Left ventricle myocardium superior (tissue), 1 donor: ENCODE data around the gene CPZ. TPM values are rescaled to one million over a fixed set of nuclear protein-coding genes. Genes with fewer than 3 reads are reported as not detected.
A peak's percentile ranks its signal among the peaks of the same experiment; 100 is the strongest.

Experiments used
- ATAC-seq: fragments of 200-7000 bp; cut with Tn5 transposase; one replicate; pipeline ENCODE4 v1.9.1; 2020; ENCODE audit warnings: mild to moderate bottlenecking, moderate library complexity
- DNase-seq: peaks from one replicate; pipeline ENCODE4 v3.0.0-alpha.2; 2020
- intact Hi-C: fragments of 100-400 bp; cut with micrococcal nuclease; formaldehyde crosslinking; loops from one replicate; pipeline ENCODE4 v1.11.0; 2022
- long read RNA-seq: library from polyadenylated mRNA; unstranded; transcript quantifications from one replicate; pipeline ENCODE4 v2.0.0, GENCODE V29; 2021
- total RNA-seq: library from RNA; stranded (reverse); fragmentation: NEBNext Ultra II Directional; extraction: Animal tissue kit (Norgen Biotek cat#: 25700); gene quantifications from one replicate; pipeline ENCODE4 v1.2.1, GENCODE V29; 2021
- donor health status: DM: no; HTN: yes; CAD: no; lungs with severe emphysema.

The CPZ gene
- 1.2 TPM for total RNA-seq
- long read RNA-seq = 0 reads

- intact Hi-C loops = no loop called here
- ATAC-seq (peak; percentile 14), DNase-seq (peak; percentile 30)
These were observed at the start of gene CPZ for GRCh38 chr4:8592366-8593263. Gene CPZ (plus strand): TSS chr4:8592765. CDS start chr4:8592834, 69 bp downstream.

GRCh38 chr4:8542776-8543525, 49.6 kb upstream of the CPZ start:
- DNase-seq = peak; percentile 11
- intact Hi-C loops = no loop called here
- ATAC-seq = no peak

- DNase-seq (no peak), ATAC-seq (no peak)
- intact Hi-C loops = no loop called here
These were observed 48.9 kb upstream of the CPZ start for GRCh38 chr4:8543623-8544022.

- DNase-seq (no peak), ATAC-seq (no peak)
- intact Hi-C loops = no loop called here
These were observed 48.3 kb upstream of the CPZ start for GRCh38 chr4:8544282-8544681.

- DNase-seq (peak; percentile 31), ATAC-seq (no peak)
- intact Hi-C loops = no loop called here
These were observed 47.7 kb upstream of the CPZ start for GRCh38 chr4:8544741-8545438.

GRCh38 chr4:8545439-8545765, 47.2 kb upstream of the CPZ start:
- DNase-seq (peak; percentile 13), ATAC-seq (no peak)
- intact Hi-C loops = no loop called here

GRCh38 chr4:8546766-8547107, 45.8 kb upstream of the CPZ start:
- DNase-seq = peak; percentile 10
- intact Hi-C loops = no loop called here

GRCh38 chr4:8547108-8547911, 45.3 kb upstream of the CPZ start:
- ATAC-seq (no peak), DNase-seq (no peak)
- intact Hi-C loops = no loop called here

More at GRCh38 chr4:8546766-8547107, 45.8 kb upstream of the CPZ start:
- no peak for ATAC-seq

- ATAC-seq (no peak), DNase-seq (no peak)
- intact Hi-C loops = no loop called here
These were observed 44.4 kb upstream of the CPZ start for GRCh38 chr4:8547912-8548730.

GRCh38 chr4:8548731-8549351, 43.7 kb upstream of the CPZ start:
- no peak for ATAC-seq
- DNase-seq = no peak
- intact Hi-C loops = no loop called here

- no peak for DNase-seq
- no peak for ATAC-seq
- intact Hi-C loops = no loop called here
These were observed 43.1 kb upstream of the CPZ start for GRCh38 chr4:8549352-8549931.

- intact Hi-C loops = no loop called here
- ATAC-seq (no peak), DNase-seq (no peak)
These were observed 41.9 kb upstream of the CPZ start for GRCh38 chr4:8550691-8551090.

GRCh38 chr4:8552024-8552423, 40.5 kb upstream of the CPZ start:
- intact Hi-C loops = no loop called here
- ATAC-seq = no peak
- no peak for DNase-seq

- ATAC-seq (no peak), DNase-seq (no peak)
- intact Hi-C loops = no loop called here
These were observed 39.9 kb upstream of the CPZ start for GRCh38 chr4:8552581-8553205.

GRCh38 chr4:8553216-8553615, 39.3 kb upstream of the CPZ start:
- intact Hi-C loops = no loop called here
- ATAC-seq (no peak), DNase-seq (no peak)

- no peak for DNase-seq
- ATAC-seq = no peak
- intact Hi-C loops = no loop called here
These were observed 38.6 kb upstream of the CPZ start for GRCh38 chr4:8553991-8554405.

GRCh38 chr4:8554555-8555100, 37.9 kb upstream of the CPZ start:
- DNase-seq (no peak), ATAC-seq (no peak)
- intact Hi-C loops = no loop called here
